ENCODE results near the gene SLC4A9. TPM values are rescaled to one million over a fixed set of nuclear protein-coding genes. Genes with fewer than 3 reads are reported as not detected.

The SLC4A9 gene
- total RNA-seq, 2 experiments from 2014 or later = not detected

GRCh38 chr5:140388052-140388451 is 28.1 kb downstream of the SLC4A9 start:
- intact Hi-C loops (cut with DNase I, micrococcal nuclease) = no loop called here
- H3K27ac Mint-ChIP-seq = no peak overlapping the region

GRCh38 chr5:140391312-140391711 is 31.3 kb downstream of the SLC4A9 start:
- Mint-ChIP-seq H3K27me3 (no peaks in the 10 kb centered on the region), H3K9me3 (no peaks in the 10 kb centered on the region), H3K27ac (no peak overlapping the region), H3K36me3 (ENCODE audit: low read depth) (no peaks in the 10 kb centered on the region), H3K4me3 (no peak overlapping the region), H3K4me1 (ENCODE audit: low read depth) (no peaks in the 10 kb centered on the region)
- Histone ChIP-seq H3K27me3 (ENCODE audit: control insufficient read depth in 1 of 2, insufficient read depth in 2 of 2, low read length in 2 of 2) (no peaks in the 10 kb centered on the region), H3K4me3 (ENCODE audit: low read length) (no peak overlapping the region), H3K27ac (ENCODE audit: low read depth in 1 of 2, low read length in 2 of 2) (no peak overlapping the region), H3K36me3 (ENCODE audit: insufficient read depth, low read length) (no peaks in the 10 kb centered on the region), H3K4me1 (ENCODE audit: insufficient read depth, low read length) (no peaks in the 10 kb centered on the region), H3K9me3 (ENCODE audit: control insufficient read depth in 1 of 2, insufficient read depth in 1 of 2, low read length in 2 of 2) (no peaks in the 10 kb centered on the region)
- no peak for DNase-seq
- ATAC-seq (ENCODE audit: poor library complexity) = no peak
- intact Hi-C loops (cut with DNase I, micrococcal nuclease) = no loop called here
- no peak for TF ChIP-seq CTCF (IDR thresholded peaks at IDR 0.05)
- ChIA-PET POLR2A (no interaction called here), CTCF (no interaction called here)

More at GRCh38 chr5:140388052-140388451, 28.1 kb downstream of the SLC4A9 start:
- no peaks in the 10 kb centered on the region for H3K9me3 ChIP-seq (ENCODE audit: control insufficient read depth in 1 of 2, insufficient read depth in 1 of 2, low read length in 2 of 2)
- no peaks in the 10 kb centered on the region for H3K9me3 Mint-ChIP-seq
- H3K4me3 Mint-ChIP-seq = no peak overlapping the region
- no peak for DNase-seq
- no peak overlapping the region for H3K27ac ChIP-seq (ENCODE audit: low read depth in 1 of 2, low read length in 2 of 2)
- no peaks in the 10 kb centered on the region for H3K27me3 Mint-ChIP-seq
- TF ChIP-seq CTCF (IDR thresholded peaks at IDR 0.05) = no peak
- H3K27me3 ChIP-seq (ENCODE audit: control insufficient read depth in 1 of 2, insufficient read depth in 2 of 2, low read length in 2 of 2) = no peaks in the 10 kb centered on the region
- no peaks in the 10 kb centered on the region for H3K36me3 ChIP-seq (ENCODE audit: insufficient read depth, low read length)
- peaks cover 4% of the 10 kb centered on the region for H3K4me1 ChIP-seq (ENCODE audit: insufficient read depth, low read length)
- H3K4me1 Mint-ChIP-seq (ENCODE audit: low read depth) = peaks cover 6% of the 10 kb centered on the region
- ChIA-PET POLR2A (interaction anchor here (0.8 to 1.2 kb wide), 2 partner anchors 14 to 27 kb away, joined by 3 to 4 read pairs; partner anchors contain the start of gene ANKHD1), CTCF (interaction anchor here (1.3 kb wide), 1 partner anchor 15 kb away, joined by 3 read pairs; no protein-coding TSS in a partner anchor)
- H3K36me3 Mint-ChIP-seq (ENCODE audit: low read depth) = no peaks in the 10 kb centered on the region
- no peak overlapping the region for H3K4me3 ChIP-seq (ENCODE audit: low read length)
- no peak for ATAC-seq (ENCODE audit: poor library complexity)

GRCh38 chr5:140391732-140392131 is 31.7 kb downstream of the SLC4A9 start:
- no peak for TF ChIP-seq CTCF (IDR thresholded peaks at IDR 0.05)
- no peaks in the 10 kb centered on the region for H3K36me3 ChIP-seq (ENCODE audit: insufficient read depth, low read length)
- no peak overlapping the region for H3K4me3 ChIP-seq (ENCODE audit: low read length)
- intact Hi-C loops (cut with DNase I, micrococcal nuclease) = no loop called here
- no peak overlapping the region for H3K27ac ChIP-seq (ENCODE audit: low read depth in 1 of 2, low read length in 2 of 2)
- ATAC-seq (ENCODE audit: poor library complexity) (no peak), DNase-seq (no peak)
- no peaks in the 10 kb centered on the region for H3K27me3 ChIP-seq (ENCODE audit: control insufficient read depth in 1 of 2, insufficient read depth in 2 of 2, low read length in 2 of 2)
- Mint-ChIP-seq H3K4me1 (ENCODE audit: low read depth) (no peaks in the 10 kb centered on the region), H3K36me3 (ENCODE audit: low read depth) (no peaks in the 10 kb centered on the region), H3K27me3 (no peaks in the 10 kb centered on the region), H3K27ac (no peak overlapping the region), H3K9me3 (no peaks in the 10 kb centered on the region), H3K4me3 (no peak overlapping the region)
- no peaks in the 10 kb centered on the region for H3K4me1 ChIP-seq (ENCODE audit: insufficient read depth, low read length)
- CTCF ChIA-PET = no interaction called here
- POLR2A ChIA-PET = no interaction called here
- no peaks in the 10 kb centered on the region for H3K9me3 ChIP-seq (ENCODE audit: control insufficient read depth in 1 of 2, insufficient read depth in 1 of 2, low read length in 2 of 2)

Measured in CD4-positive, alpha-beta T cell (primary cell).